K562 (cell line): ENCODE results near the gene ZNF234. TPM values are rescaled to one million over a fixed set of nuclear protein-coding genes. Genes with fewer than 3 reads are reported as not detected.

Source experiments
- ZNF354B ChIP-seq: fragments of 250-450 bp; sonication (Bioruptor Pico); IDR thresholded peaks from 2 replicates; pipeline ENCODE4 v1.4.0; 2020
- ZNF445 ChIP-seq: fragments of 250-450 bp; sonication (Bioruptor Pico); IDR thresholded peaks from 2 replicates; pipeline ENCODE4 v1.4.0; 2020; ENCODE audit warnings: low read depth, mild to moderate bottlenecking, moderate library complexity
- polyA plus RNA-seq, 8 experiments: library from polyadenylated mRNA; depleted of rRNA in 4 of 8; stranded (reverse) in 5 of 8; unstranded in 3 of 8; fragments of >200 nt; fragmentation: Nextera tagmentation in 2 of 8; fragmentation: Illumina TruSeq in 1 of 8; extraction: Ambion mirVana in 2 of 8; extraction: Trizol in 1 of 8; gene quantifications; 2 replicates each; pipeline versions ENCODE4 v1.2.1 to v1.2.3, GENCODE V29; 2011 to 2014; ENCODE audit warnings: inconsistent platforms in 1 of 8, missing spikeins in 1 of 8
- total RNA-seq, 7 experiments: library from RNA; depleted of rRNA in 6 of 7; stranded (reverse); fragments of >200 nt in 6 of 7; fragmentation: Illumina TruSeq in 2 of 7; extraction: Trizol in 2 of 7; gene quantifications; 2 replicates each; pipeline versions ENCODE4 v1.2.1 to v1.2.3, GENCODE V29; 2011 to 2021; ENCODE audit warnings: low replicate concordance in 1 of 7
- TF ChIP-seq, protein P1 (sequence below): fragments of 450-650 bp; IDR thresholded peaks from 2 replicates; pipeline ENCODE4 v1.6.1; 2016; ENCODE audit warnings: antibody characterized with exemption

The ZNF234 gene
- total and polyA plus RNA-seq, 9 of the 15 experiments (the other 6 are each of a cell fraction or from before 2014, with no cell fraction given), result 0.82 to 2.9 (median 1.5) TPM

DNA sequence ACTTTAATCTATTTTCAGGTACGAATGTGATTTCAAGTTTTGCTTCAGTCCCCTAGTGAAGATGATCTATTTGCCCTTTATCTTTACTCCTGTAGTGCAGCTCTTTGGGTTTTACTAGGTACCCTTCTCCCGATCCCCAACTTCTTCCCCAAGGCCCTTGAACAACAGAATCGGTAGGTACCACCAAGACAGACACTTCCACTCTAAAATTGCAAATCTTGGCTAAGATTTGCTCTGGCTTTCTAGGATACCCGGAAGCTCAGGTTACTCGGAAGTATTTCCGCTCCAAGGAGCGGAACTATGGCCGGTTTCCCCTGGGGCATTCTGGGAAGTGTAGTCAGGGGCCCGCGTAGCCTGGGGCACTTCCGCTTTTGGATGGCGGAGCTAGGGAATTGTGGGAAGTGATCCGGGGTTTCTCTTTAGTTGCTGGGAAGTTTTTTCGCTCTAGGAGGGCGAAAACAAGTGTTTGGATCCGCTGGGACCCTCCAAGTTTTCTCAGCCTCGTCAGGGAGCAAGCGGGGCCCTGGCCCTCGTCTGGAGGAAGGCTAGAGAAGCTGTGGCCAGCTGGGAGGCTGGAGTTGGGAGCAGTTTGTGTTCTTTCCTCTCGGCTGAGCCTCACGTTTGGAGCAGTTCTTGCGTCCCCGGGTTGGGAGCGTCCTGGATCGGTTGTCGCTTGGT lies 65.9 kb downstream of the ZNF234 start (continued):
- TF ChIP-seq, protein P1, sequence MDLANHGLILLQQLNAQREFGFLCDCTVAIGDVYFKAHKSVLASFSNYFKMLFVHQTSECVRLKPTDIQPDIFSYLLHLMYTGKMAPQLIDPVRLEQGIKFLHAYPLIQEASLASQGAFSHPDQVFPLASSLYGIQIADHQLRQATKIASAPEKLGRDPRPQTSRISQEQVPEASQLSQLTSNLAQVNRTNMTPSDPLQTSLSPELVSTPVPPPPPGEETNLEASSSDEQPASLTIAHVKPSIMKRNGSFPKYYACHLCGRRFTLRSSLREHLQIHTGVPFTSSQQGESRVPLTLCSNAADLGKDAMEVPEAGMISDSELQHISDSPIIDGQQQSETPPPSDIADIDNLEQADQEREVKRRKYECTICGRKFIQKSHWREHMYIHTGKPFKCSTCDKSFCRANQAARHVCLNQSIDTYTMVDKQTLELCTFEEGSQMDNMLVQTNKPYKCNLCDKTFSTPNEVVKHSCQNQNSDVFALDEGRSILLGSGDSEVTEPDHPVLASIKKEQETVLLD, result no peak
- TF ChIP-seq ZNF354B (no peak), ZNF445 (CRISPR knock-in tag) (no peak)

Other genes with a start within 250 kb of the ZNF234 start
Only the 7 nearest of the 14 such genes appear.
- gene ZNF222, start 116.2 kb upstream of the ZNF234 start, total RNA-seq (2014; rRNA removed), result 2.2 and 4.2 TPM in 2 replicates
- 4.5 and 5.8 TPM in 2 replicates for gene ZNF222, start 116.2 kb upstream of the ZNF234 start, total RNA-seq (2014; rRNA removed; fragmentation: Illumina TruSeq; extraction: Trizol)
- 2.3 and 3.0 TPM in 2 replicates for gene ZNF222, start 116.2 kb upstream of the ZNF234 start, total RNA-seq (2015; rRNA removed; fragmentation: Illumina TruSeq; extraction: Trizol)
- gene ZNF222, start 116.2 kb upstream of the ZNF234 start, total RNA-seq (2021), result 2.3 and 2.8 TPM in 2 replicates
- 1.8 and 2.3 TPM in 2 replicates for gene ZNF222, start 116.2 kb upstream of the ZNF234 start, polyA plus RNA-seq (2011; rRNA removed)
- gene ZNF222, start 116.2 kb upstream of the ZNF234 start, polyA plus RNA-seq (2014; fragmentation: Illumina TruSeq; extraction: Trizol), result 3.6 and 3.8 TPM in 2 replicates
- 1 to 10 TPM; 2.4 to 3.6 TPM for gene ZNF222, start 116.2 kb upstream of the ZNF234 start, polyA plus RNA-seq (2014; fragmentation: Nextera tagmentation; extraction: Ambion mirVana)
- gene ZNF222, start 116.2 kb upstream of the ZNF234 start, polyA plus RNA-seq (2014; rRNA removed), result 2.8 and 4.6 TPM in 2 replicates
- 1.2 and 1.3 TPM in 2 replicates for gene ZNF223, start 89.5 kb upstream of the ZNF234 start, total RNA-seq (2014; rRNA removed)
- gene ZNF223, start 89.5 kb upstream of the ZNF234 start, total RNA-seq (2014; rRNA removed; fragmentation: Illumina TruSeq; extraction: Trizol), result 0.44 and 0.70 TPM in 2 replicates
- 0.54 and 0.57 TPM in 2 replicates for gene ZNF223, start 89.5 kb upstream of the ZNF234 start, total RNA-seq (2015; rRNA removed; fragmentation: Illumina TruSeq; extraction: Trizol)
- gene ZNF223, start 89.5 kb upstream of the ZNF234 start, total RNA-seq (2021), result 0.35 and 0.85 TPM in 2 replicates
- 0.21 and 0.26 TPM in 2 replicates for gene ZNF223, start 89.5 kb upstream of the ZNF234 start, polyA plus RNA-seq (2011; rRNA removed)
- gene ZNF223, start 89.5 kb upstream of the ZNF234 start, polyA plus RNA-seq (2014; fragmentation: Illumina TruSeq; extraction: Trizol), result 0.71 and 1.1 TPM in 2 replicates
- gene ZNF223, start 89.5 kb upstream of the ZNF234 start, polyA plus RNA-seq (2014; fragmentation: Nextera tagmentation; extraction: Ambion mirVana), result 1 to 10 TPM; 1.2 to 1.8 TPM
- gene ZNF223, start 89.5 kb upstream of the ZNF234 start, polyA plus RNA-seq (2014; rRNA removed), result 0.98 and 1.1 TPM in 2 replicates
- gene ZNF284, start 69.4 kb upstream of the ZNF234 start, total RNA-seq (2014; rRNA removed), result 0.16 and 0.23 TPM in 2 replicates
- gene ZNF284, start 69.4 kb upstream of the ZNF234 start, total RNA-seq (2014; rRNA removed; fragmentation: Illumina TruSeq; extraction: Trizol), result 0.22 and 0.29 TPM in 2 replicates
- 0.18 and 0.19 TPM in 2 replicates for gene ZNF284, start 69.4 kb upstream of the ZNF234 start, total RNA-seq (2015; rRNA removed; fragmentation: Illumina TruSeq; extraction: Trizol)
- gene ZNF284, start 69.4 kb upstream of the ZNF234 start, total RNA-seq (2021), result 0.18 and 0.24 TPM in 2 replicates
- gene ZNF284, start 69.4 kb upstream of the ZNF234 start, polyA plus RNA-seq (2011; rRNA removed), result 0.04 and 0.07 TPM in 2 replicates
- gene ZNF284, start 69.4 kb upstream of the ZNF234 start, polyA plus RNA-seq (2014; fragmentation: Illumina TruSeq; extraction: Trizol), result 0.10 and 0.17 TPM in 2 replicates
- under 1 TPM; 0.13 to 0.20 TPM for gene ZNF284, start 69.4 kb upstream of the ZNF234 start, polyA plus RNA-seq (2014; fragmentation: Nextera tagmentation; extraction: Ambion mirVana)
- gene ZNF284, start 69.4 kb upstream of the ZNF234 start, polyA plus RNA-seq (2014; rRNA removed), result 0.03 and 0.20 TPM in 2 replicates
- gene ZNF224, start 47.2 kb upstream of the ZNF234 start, total RNA-seq (2014; rRNA removed), result 6.5 and 6.9 TPM in 2 replicates
- 10.7 and 14.7 TPM in 2 replicates for gene ZNF224, start 47.2 kb upstream of the ZNF234 start, total RNA-seq (2014; rRNA removed; fragmentation: Illumina TruSeq; extraction: Trizol)
- gene ZNF224, start 47.2 kb upstream of the ZNF234 start, total RNA-seq (2015; rRNA removed; fragmentation: Illumina TruSeq; extraction: Trizol), result 9.2 and 11.2 TPM in 2 replicates
- gene ZNF224, start 47.2 kb upstream of the ZNF234 start, total RNA-seq (2021), result 7.3 and 10.0 TPM in 2 replicates
- 13.8 and 15.6 TPM in 2 replicates for gene ZNF224, start 47.2 kb upstream of the ZNF234 start, polyA plus RNA-seq (2011; rRNA removed)
- 7.9 and 8.7 TPM in 2 replicates for gene ZNF224, start 47.2 kb upstream of the ZNF234 start, polyA plus RNA-seq (2014; fragmentation: Illumina TruSeq; extraction: Trizol)
- 1 to 10 TPM; 4.4 to 7.1 TPM for gene ZNF224, start 47.2 kb upstream of the ZNF234 start, polyA plus RNA-seq (2014; fragmentation: Nextera tagmentation; extraction: Ambion mirVana)
- gene ZNF224, start 47.2 kb upstream of the ZNF234 start, polyA plus RNA-seq (2014; rRNA removed), result 9.1 and 12.2 TPM in 2 replicates
- 1.5 and 1.6 TPM in 2 replicates for gene ZNF225, start 28.2 kb upstream of the ZNF234 start, total RNA-seq (2014; rRNA removed)
- 3.9 and 5.3 TPM in 2 replicates for gene ZNF225, start 28.2 kb upstream of the ZNF234 start, total RNA-seq (2014; rRNA removed; fragmentation: Illumina TruSeq; extraction: Trizol)
- 2.1 and 2.7 TPM in 2 replicates for gene ZNF225, start 28.2 kb upstream of the ZNF234 start, total RNA-seq (2015; rRNA removed; fragmentation: Illumina TruSeq; extraction: Trizol)
- gene ZNF225, start 28.2 kb upstream of the ZNF234 start, total RNA-seq (2021), result 2.3 and 4.2 TPM in 2 replicates
- 1.8 and 2.5 TPM in 2 replicates for gene ZNF225, start 28.2 kb upstream of the ZNF234 start, polyA plus RNA-seq (2011; rRNA removed)
- gene ZNF225, start 28.2 kb upstream of the ZNF234 start, polyA plus RNA-seq (2014; fragmentation: Illumina TruSeq; extraction: Trizol), result 1.5 and 1.8 TPM in 2 replicates
- gene ZNF225, start 28.2 kb upstream of the ZNF234 start, polyA plus RNA-seq (2014; fragmentation: Nextera tagmentation; extraction: Ambion mirVana), result 1 to 10 TPM; 1.4 to 2.2 TPM
- gene ZNF225, start 28.2 kb upstream of the ZNF234 start, polyA plus RNA-seq (2014; rRNA removed), result 0.84 and 1.9 TPM in 2 replicates
- 6.2 and 6.5 TPM in 2 replicates for gene ZNF226, start 23.5 kb downstream of the ZNF234 start, total RNA-seq (2014; rRNA removed)
- gene ZNF226, start 23.5 kb downstream of the ZNF234 start, total RNA-seq (2014; rRNA removed; fragmentation: Illumina TruSeq; extraction: Trizol), result 9.3 and 12.0 TPM in 2 replicates
- gene ZNF226, start 23.5 kb downstream of the ZNF234 start, total RNA-seq (2015; rRNA removed; fragmentation: Illumina TruSeq; extraction: Trizol), result 5.7 and 6.2 TPM in 2 replicates
- 8.2 and 8.5 TPM in 2 replicates for gene ZNF226, start 23.5 kb downstream of the ZNF234 start, total RNA-seq (2021)
- 5.8 and 9.8 TPM in 2 replicates for gene ZNF226, start 23.5 kb downstream of the ZNF234 start, polyA plus RNA-seq (2011; rRNA removed)
- gene ZNF226, start 23.5 kb downstream of the ZNF234 start, polyA plus RNA-seq (2014; fragmentation: Illumina TruSeq; extraction: Trizol), result 7.1 and 9.0 TPM in 2 replicates
- gene ZNF226, start 23.5 kb downstream of the ZNF234 start, polyA plus RNA-seq (2014; fragmentation: Nextera tagmentation; extraction: Ambion mirVana), result 10 to 100 TPM; 18.0 to 19.4 TPM
- 9.2 and 15.5 TPM in 2 replicates for gene ZNF226, start 23.5 kb downstream of the ZNF234 start, polyA plus RNA-seq (2014; rRNA removed)
- 7.1 and 10.4 TPM in 2 replicates for gene ZNF227, start 71.0 kb downstream of the ZNF234 start, total RNA-seq (2014; rRNA removed)
- 15.1 and 17.0 TPM in 2 replicates for gene ZNF227, start 71.0 kb downstream of the ZNF234 start, total RNA-seq (2014; rRNA removed; fragmentation: Illumina TruSeq; extraction: Trizol)
- gene ZNF227, start 71.0 kb downstream of the ZNF234 start, total RNA-seq (2015; rRNA removed; fragmentation: Illumina TruSeq; extraction: Trizol), result 10.3 and 10.8 TPM in 2 replicates
- 8.7 and 13.6 TPM in 2 replicates for gene ZNF227, start 71.0 kb downstream of the ZNF234 start, total RNA-seq (2021)
- gene ZNF227, start 71.0 kb downstream of the ZNF234 start, polyA plus RNA-seq (2011; rRNA removed), result 4.7 and 8.7 TPM in 2 replicates
- gene ZNF227, start 71.0 kb downstream of the ZNF234 start, polyA plus RNA-seq (2014; fragmentation: Illumina TruSeq; extraction: Trizol), result 10.0 and 11.2 TPM in 2 replicates
- gene ZNF227, start 71.0 kb downstream of the ZNF234 start, polyA plus RNA-seq (2014; fragmentation: Nextera tagmentation; extraction: Ambion mirVana), result 1 to 10 TPM; 3.0 to 6.0 TPM
- gene ZNF227, start 71.0 kb downstream of the ZNF234 start, polyA plus RNA-seq (2014; rRNA removed), result 4.8 and 7.8 TPM in 2 replicates